ENCODE results near the gene RGL3.
"Not testable (repeated sequence)": the region's sequence is repeated elsewhere in the genome, so short reads cannot be mapped to it uniquely, and the experiment has no call there.

The RGL3 gene

DNA sequence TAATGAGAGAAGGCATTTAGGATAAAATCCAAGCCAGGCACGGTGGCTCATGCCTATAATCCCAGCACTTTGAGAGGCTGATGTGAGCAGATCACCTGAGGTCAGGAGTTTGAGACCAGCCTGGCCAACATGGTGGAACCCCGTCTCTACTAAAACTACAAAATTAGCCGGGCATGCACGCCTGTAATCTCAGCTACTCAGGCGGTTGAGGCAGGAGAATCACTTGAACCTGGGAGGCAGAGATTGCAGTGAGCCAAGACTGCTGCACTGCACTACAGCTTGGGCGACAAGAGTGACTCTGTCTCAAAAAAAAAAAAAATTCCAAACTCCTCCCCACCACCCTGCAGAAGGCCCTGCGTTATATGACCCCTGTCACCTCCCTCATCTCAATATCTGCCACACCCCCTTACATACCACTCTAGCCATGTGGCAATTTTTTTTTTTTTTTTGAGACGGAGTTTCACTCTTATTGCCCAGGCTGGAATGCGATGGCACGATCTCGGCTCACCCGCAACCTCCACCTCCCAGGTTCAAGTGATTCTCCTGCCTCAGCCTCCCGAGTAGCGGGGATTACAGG lies 39.8 kb downstream of the RGL3 start:
- DNase-seq, result not testable (repeated sequence)

DNA sequence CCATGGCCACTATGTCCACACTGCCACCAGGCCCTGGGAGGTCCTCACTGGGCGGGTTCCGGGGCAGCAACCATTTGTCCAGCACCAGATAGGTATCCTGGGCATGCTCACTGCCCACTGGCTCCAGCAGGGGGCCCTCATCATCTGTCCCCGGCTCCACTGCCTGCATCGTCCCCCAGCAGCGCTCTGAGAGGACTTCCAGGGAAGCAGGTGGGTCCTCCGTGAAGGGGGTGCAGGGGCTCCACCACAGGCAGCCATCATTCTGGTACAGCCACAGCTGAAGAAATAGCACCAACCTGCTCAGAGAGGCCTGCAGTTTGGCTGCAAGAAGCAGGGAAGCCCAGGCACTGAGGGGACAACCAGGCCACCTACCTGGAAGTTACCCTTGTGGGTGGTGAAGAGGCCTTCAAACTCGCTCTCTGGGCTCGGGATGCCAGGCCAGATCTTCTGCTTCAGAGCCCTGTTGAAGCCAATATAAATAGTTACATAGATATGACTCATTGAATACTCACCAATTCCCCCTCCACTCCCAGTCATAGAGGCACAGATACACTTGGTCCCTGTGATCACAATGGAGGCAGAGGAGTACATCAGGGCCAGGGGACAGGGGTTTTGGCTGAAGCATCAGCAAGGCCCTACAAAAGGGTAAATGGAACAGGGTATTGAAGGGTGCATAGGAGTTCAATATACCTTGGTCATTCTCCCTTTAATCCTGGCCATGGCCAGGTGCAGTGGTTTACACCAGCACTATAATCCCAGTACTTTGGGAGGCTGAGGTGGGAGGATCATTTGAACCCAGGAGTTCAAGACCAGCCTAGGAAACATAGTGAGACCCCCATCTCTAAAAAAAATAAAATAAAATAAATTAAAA lies 40.6 kb downstream of the RGL3 start:
- DNase-seq, result peak; percentile 74

DNA sequence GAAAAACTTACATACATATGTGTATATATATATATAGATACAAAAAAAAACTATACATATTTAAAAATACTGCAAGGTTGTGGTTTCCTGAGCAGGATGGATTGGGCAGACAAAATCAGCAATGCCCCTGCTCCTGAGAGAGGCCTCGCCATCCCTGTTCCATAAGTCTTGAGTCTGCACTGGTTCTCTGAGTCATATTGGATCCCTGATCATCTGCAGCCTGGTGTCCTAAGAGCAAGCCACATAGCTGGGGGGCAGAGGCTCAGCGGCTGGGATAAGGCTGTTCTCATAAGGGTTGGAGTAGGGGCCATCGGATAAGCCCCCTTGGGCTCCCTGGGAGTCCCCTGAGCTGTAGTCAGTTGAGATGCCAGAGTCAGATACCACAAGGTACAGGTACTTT lies 41.4 kb downstream of the RGL3 start:
- DNase-seq, result no peak

DNA sequence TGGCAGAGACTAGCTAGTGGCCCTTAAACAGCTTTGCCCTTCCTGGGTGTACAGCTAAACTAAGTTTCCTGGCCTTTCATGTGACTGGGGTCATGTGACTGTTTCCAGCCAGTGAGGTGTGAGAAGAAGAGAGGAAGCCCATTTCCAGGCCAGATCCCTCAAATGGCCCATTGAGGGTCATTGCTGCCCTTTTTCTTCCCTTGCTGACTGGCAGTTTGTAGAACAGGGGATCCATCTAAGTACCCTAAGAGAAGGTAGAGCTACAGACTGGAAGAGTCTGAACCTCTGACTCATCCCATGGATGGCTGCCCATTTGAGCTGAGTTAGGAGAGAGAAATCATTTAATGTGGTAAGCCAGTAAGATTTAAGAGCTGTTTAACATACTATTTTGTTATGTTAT lies 41.9 kb downstream of the RGL3 start:
- peak; percentile 89 for DNase-seq

DNA sequence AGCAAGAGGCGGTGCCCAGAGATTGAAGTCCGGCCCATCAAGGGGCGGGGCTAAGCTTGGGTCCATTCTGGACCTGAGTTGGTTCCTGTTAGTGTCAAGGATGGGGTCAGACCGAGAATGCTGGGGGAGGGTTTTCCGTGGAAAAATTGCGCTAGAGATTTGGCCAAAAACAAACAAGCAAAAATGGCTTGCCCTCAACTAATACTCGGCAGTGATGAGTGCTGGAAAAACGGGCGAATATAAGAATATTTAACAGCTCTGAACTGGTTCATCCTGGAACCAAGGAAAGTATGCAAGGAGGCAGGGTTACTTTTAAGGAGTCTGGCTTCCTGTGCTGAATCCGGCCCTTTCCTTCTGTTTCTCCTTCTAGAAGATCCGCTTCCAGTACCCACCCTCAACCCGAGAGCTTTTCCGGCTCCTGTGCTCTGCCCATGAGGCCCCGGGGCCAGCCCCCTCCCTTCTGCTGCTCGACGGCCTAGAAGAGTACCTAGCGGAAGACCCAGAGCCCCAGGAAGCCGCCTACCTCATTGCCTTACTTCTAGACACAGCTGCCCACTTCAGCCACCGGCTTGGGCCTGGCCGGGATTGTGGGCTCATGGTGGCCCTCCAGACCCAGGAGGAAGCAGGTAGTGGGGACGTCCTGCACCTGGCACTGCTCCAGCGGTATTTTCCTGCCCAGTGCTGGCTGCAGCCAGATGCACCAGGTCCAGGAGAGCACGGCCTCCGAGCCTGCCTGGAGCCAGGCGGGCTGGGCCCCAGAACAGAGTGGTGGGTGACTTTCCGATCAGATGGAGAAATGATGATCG lies 43.8 kb downstream of the RGL3 start:
- DNase-seq, result peak; percentile 46

DNA sequence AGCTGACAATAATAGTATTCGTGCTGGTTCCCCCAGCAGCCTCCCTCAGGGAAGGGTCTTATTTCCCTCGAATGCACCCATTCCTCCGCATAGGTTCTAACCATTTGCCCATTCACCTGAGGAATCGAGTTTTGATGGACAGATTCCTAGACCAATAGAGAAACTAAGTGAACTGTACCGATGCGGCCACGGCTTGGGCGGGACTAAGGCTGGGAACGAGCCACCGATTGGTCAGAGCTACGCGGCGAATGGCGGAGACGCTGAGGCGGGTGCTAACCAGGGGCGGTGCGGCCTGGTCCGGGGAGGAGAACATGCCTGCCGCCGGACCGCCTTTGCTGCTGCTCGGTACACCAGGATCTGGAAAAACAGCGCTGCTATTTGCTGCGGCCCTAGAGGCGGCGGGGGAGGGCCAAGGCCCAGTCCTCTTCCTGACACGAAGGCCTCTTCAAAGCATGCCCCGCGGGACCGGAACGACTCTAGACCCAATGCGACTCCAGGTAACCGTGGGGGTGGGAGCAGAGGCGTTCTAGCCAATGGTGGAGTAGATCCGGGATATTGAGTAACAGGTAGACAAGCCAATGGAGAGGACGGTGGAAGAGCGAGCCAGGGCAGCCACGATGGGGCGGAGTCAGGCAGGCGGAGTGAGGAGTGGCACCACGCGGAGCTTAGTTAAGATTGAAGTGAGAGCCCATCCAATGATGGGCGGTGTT lies 44.5 kb downstream of the RGL3 start, which contains the start of gene SWSAP1:
SWSAP1 (plus strand) TSS at position 234 of the 710 bp plus-strand sequence; CDS start at position 249, 15 bp downstream.
- DNase-seq, result peak; percentile 100

DNA sequence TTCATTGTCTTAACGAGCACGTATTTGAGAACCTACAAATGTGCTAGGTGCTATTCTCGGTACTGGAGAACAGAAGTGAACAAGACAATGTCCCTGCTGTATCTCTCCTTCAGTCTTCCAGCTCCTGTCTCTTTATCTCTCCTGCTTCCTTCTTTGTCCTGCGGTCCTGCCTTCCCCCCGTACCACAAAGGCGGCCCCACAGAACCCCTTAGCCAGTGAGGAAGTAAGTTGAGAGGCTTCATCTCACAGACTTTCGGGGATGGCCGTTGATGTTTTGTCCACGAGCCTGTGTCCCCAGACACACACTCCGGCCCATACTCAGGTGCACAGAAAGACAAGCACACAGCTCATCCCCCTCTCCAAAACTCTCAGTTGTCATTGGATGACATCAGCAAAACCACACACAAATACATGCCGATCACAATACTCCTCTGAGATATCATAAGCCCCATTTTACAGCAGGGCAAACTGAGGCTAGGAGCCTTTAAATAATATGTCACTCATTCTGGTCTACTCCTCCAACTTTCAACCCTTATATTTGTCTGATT lies 45.2 kb downstream of the RGL3 start:
- DNase-seq, result no peak

DNA sequence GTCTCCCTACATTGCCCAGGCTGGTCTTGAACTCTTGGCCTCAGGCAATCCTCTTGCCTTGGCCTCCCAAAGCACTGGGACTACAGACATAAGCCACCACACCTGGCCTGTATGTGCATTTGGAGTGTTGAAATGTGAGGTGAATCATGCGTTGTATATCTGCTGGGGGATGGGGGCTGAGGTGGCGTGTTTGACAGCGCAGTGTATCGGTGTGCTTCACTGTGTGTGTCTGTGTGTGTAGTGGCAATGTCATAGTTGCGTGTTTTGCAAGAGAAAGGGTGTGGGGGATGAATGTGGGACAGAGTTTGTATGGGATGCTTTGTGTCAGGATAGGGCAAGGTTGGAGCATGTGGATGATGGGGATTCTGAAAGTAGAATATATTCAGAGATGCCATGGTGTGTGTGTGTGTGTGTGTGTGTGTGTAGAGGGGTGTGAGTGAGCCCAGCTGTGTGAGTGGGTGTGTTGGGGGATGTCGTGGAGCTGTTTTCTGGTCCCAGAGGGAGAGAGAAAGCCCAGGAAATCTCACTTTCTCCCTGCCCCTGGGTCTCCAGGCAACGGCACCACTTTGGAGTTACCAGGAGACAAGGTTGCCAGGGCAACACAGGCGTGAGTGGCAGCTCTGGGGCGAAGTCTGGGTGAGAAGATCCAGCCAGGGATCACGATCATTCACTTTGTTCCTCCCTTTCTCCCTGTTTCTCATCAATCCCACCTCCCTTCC lies 45.8 kb downstream of the RGL3 start:
- DNase-seq, result no peak

DNA sequence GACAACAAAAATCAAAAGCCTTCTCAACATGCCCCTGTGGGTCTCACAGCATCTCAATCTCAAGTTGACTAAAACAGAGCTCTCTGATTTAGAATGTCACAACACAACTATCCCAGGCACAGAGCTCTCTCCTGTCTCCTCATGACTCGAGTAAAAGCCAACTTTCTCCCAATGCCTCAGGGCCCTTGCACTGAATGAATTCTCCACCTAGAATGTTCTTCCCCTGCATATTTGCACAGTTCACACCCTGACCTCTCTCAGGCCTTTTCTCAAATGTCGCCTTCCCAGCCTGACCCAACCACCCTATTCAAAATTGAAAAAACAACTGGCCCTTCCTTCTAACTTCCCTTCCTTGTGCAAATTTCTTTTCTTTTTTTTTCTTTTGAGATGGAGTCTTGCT lies 48.4 kb downstream of the RGL3 start:
- no peak for DNase-seq

DNA sequence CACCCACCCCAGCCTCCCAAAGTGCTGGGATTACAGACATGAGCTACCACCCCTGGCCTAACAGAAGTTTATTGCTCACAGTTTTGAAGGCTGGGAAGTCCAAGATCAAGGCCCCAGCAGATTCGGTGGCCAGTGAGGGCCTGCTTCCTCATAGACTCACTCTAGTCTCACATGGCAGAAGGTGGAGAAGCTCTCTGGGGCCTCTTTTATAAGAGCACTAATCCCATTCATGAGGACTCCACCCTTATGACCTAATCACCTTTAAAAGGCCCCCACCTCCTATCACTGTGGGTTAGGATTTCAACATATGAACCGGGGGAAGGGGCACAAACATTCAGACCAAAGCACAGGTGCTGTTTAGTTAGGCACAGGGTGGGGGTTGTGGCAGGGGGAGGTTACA lies 51.6 kb downstream of the RGL3 start:
- DNase-seq, result no peak

DNA sequence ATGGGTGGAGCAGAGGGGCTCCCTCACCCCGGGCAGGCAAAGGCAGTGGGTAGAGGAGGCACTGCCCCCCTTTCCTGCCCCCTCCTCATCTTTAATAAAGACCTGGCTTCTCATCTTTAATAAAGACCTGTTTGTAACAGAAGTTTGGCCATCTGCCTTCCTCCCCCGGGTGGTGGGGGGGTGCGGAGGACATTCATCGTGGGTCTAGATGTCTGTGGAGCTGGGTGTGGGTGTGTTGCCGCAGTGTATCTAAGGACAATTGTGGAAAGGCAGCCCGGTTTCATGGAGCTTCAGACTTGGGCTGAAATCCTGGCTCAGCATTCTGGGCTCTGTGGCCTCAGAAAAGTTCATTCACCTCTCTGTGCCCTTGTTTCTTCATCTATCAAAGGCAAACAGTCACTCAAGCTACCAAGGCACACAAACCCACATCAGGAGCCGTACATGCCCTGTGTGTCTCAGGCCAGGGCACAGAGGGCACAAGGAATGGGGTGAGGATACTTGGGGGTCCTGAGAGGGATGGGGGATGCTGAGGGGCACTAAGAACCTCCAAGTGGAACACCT lies 53.5 kb downstream of the RGL3 start:
- DNase-seq, result no peak

DNA sequence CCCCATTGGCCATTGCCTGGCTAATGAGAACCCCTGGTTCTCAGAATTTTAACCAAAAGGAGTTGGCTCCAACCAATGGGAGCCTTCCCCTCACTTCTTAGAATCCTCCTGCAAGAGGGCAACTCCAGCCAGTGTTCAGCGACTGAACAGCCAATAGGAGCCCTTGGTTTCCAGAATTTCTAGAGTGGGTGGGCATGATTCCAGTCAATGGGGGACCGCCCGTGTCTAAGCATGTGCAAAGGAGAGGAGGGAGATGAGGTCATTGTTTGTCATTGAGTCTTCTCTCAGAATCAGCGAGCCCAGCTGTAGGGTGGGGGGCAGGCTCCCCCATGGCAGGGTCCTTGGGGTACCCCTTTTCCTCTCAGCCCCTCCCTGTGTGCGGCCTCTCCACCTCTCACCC lies 54.2 kb downstream of the RGL3 start:
- DNase-seq, result no peak

DNA sequence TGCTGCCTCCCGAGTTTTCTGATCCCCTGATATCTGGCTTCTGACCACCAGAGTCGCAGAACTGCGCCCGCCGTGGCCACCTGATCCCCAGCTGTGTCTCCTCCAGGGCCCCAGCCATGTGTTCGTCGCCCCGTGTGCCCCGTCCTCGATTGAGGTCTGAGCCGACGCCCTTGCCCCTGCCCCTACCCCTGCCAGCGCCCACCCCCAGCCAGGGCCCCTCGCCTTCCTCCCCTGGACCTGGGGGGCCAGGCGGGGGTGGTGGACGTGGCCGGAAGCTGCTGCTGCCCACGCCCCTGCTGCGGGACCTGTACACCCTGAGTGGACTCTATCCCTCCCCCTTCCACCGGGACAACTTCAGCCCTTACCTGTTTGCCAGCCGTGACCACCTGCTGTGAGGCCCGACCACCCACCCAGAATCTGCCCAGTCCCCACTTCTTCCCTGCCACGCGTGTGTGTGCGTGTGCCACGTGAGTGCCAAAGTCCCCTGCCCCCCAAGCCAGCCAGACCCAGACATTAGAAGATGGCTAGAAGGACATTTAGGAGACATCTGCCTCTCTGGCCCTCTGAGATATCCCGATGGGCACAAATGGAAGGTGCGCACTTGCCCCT lies 54.7 kb downstream of the RGL3 start:
- DNase-seq, result no peak

- no peak for DNase-seq
Measured at GRCh38 chr19:11363881-11364280, 55.2 kb downstream of the RGL3 start.

DNA sequence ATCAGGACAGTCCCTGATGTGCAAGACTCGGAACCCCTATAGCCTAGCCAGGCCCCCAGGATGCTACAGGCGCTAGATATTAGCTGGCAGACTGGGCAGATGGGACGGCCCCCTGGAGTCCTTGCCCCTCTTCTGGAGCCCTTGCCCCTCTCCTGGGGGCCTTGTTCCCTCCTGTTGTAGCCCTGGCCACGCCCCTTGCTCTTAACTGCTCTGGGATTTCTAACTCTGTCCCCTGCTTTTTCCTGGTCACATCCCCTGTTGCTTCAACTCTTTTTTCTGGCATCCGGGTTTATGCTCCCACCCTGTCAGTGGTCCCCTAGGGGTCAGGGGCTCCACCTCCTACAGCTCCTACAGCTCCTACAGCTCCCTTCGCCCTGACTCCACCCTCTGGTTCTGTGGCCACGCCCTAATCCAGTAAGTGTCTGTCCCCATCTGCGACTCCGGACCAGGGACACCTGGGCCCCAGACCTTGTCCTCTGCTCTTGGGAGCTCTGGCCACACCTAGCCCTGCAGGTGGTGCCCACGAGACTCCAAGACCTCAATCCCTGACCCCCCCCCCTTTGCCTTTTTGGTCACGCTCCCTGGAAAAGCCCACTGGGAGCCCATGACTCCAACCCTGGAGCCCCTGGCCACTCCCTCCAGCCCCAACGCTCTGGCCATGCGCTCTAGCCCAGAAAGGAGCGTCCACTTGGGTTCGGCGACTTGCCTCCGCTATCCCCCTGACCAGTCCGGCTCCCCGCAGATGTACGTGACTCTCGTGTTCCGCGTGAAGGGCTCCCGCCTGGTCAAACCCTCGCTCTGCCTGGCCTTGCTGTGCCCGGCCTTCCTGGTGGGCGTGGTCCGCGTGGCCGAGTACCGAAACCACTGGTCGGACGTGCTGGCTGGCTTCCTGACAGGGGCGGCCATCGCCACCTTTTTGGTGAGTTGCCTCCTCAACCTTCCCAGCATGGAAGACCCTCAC lies 57.1 kb downstream of the RGL3 start:
- no peak for DNase-seq

DNA sequence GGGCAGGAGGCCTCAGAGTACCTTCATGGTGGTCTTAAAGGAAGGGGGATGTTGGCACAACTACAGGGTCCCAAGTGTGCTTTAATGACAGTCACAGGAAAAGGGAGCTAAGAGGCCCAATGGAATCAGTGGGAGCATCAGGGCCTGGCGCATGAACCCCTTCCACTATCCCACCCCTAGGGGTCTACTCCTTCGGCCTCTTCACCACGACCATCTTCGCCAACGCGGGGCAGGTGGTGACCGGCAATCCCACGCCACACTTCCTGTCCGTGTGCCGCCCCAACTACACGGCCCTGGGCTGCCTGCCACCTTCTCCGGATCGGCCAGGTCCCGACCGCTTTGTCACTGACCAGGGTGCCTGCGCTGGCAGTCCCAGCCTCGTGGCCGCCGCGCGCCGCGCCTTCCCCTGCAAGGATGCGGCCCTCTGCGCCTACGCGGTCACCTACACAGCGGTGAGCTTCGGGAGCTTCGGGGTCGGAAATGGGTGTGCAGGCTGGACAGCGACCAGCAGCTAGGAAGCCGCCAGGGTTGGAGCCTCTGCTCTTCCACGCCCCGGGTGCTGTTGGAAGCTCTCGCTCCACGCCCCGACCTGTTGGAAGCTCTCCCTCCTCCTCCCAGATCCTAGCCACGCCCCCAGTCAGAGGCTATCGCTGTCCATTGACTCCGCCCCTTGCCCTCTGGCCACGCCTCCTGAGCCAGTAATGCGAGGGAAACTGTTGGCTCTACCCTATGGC lies 57.9 kb downstream of the RGL3 start:
- DNase-seq, result no peak

DNA sequence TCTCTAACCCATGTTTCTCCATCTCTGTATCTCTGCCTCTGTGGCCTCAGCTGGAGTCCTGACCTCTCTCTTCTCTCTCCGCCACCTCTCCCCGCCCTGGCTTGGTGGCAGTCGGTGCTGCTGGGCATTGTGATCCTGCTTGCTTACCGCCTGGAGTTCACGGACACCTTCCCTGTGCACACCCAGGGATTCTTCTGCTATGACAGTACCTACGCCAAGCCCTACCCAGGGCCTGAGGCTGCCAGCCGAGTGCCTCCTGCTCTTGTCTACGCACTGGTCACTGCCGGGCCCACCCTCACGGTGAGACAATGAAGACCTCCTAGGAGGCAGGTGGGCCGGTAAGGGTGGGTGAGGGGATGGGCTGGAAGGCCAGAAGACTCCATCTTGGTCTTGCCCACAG lies 59.7 kb downstream of the RGL3 start:
- DNase-seq, result no peak

DNA sequence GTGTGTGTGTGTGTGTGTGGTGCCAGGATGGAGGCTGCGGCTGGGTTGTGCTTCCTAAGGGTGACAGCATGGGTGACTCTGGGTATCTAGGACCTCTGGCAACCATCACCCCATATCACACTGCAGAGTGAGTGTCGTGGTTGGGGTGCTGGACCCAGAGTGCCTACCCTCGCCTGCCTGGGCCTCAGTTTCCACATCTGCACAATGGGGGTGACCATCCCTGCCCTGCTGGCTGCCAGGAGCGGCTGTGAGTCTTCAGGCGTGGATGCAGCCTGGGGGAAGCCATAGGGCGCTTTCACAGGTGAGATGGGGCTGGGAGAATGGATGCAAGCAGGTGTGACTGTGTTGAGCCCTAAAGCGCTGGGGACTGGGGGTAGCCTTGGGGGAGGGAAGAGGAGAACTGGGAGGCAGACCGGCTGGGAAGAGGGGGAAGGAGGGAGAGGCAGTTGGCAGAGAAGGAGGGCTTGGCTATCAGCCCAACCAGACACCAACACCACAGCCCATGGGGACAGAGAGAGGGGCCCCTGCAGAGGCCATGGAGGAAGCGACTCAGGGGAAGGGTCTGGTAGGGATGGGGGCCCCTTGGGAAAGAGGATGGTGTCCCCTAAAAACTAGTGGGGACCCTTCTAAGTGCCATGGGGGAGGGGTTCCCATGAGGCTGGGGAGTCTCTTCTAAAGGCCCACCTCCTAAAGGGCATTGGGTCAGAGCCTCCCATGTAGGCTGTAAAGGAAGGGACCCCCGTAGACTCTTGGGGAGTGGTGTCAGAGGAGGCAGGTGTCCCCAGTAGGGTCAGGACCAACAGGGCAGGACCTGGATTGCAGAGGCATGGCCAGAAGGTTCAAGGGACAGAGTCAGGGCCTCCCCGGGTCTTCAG lies 62.2 kb downstream of the RGL3 start:
- DNase-seq, result no peak

Measured in kidney glomerular epithelial cell (primary cell).